Measurements from ENCODE around the gene IPO4. TPM values are rescaled to one million over a fixed set of nuclear protein-coding genes. Genes with fewer than 3 reads are reported as not detected.
"Not testable (repeated sequence)": the region's sequence is repeated elsewhere in the genome, so short reads cannot be mapped to it uniquely, and the experiment has no call there.

Gene IPO4, protein sequence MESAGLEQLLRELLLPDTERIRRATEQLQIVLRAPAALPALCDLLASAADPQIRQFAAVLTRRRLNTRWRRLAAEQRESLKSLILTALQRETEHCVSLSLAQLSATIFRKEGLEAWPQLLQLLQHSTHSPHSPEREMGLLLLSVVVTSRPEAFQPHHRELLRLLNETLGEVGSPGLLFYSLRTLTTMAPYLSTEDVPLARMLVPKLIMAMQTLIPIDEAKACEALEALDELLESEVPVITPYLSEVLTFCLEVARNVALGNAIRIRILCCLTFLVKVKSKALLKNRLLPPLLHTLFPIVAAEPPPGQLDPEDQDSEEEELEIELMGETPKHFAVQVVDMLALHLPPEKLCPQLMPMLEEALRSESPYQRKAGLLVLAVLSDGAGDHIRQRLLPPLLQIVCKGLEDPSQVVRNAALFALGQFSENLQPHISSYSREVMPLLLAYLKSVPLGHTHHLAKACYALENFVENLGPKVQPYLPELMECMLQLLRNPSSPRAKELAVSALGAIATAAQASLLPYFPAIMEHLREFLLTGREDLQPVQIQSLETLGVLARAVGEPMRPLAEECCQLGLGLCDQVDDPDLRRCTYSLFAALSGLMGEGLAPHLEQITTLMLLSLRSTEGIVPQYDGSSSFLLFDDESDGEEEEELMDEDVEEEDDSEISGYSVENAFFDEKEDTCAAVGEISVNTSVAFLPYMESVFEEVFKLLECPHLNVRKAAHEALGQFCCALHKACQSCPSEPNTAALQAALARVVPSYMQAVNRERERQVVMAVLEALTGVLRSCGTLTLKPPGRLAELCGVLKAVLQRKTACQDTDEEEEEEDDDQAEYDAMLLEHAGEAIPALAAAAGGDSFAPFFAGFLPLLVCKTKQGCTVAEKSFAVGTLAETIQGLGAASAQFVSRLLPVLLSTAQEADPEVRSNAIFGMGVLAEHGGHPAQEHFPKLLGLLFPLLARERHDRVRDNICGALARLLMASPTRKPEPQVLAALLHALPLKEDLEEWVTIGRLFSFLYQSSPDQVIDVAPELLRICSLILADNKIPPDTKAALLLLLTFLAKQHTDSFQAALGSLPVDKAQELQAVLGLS
- 22.9 and 30.9 TPM in 2 replicates for total RNA-seq (2014; rRNA removed; shearing (Covaris generic))

- DNase-seq (ENCODE audit: low read depth) = peak; percentile 96
These were observed at the start of gene IPO4 for GRCh38 chr14:24188251-24189058. IPO4 (minus strand) TSS chr14:24188816; CDS start chr14:24188787, 29 bp downstream.

- no peak for DNase-seq (ENCODE audit: low read depth)
These were observed 49.5 kb upstream of the IPO4 start for GRCh38 chr14:24238123-24238522.

DNA sequence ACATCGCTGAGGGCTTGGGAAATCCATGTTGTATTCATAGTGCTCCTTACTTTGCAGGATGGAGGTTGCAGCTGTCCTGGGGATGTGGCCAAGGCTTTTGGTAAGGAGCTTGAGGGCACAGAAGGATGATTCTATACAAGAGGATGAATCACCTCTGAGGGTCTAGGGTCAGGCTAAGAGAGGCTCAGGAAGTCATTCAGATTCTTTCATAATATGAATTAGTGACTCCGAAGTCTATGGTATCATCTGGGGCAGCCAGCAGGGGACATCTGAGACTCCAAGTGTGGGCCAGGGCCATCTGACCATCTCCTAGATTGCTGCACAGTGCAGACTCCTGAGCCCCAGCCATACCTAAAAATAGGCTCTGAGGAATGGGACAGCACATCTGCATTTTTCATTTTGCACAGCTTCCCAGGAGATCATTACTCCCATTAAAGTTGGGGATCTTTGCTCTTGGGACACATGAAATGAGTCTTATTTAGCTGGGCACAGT is 48.9 kb upstream of the IPO4 start:
- DNase-seq (ENCODE audit: low read depth) = peak; percentile 25

GRCh38 chr14:24236689-24237462 is 48.3 kb upstream of the IPO4 start:
- DNase-seq (ENCODE audit: low read depth) = no peak

DNA sequence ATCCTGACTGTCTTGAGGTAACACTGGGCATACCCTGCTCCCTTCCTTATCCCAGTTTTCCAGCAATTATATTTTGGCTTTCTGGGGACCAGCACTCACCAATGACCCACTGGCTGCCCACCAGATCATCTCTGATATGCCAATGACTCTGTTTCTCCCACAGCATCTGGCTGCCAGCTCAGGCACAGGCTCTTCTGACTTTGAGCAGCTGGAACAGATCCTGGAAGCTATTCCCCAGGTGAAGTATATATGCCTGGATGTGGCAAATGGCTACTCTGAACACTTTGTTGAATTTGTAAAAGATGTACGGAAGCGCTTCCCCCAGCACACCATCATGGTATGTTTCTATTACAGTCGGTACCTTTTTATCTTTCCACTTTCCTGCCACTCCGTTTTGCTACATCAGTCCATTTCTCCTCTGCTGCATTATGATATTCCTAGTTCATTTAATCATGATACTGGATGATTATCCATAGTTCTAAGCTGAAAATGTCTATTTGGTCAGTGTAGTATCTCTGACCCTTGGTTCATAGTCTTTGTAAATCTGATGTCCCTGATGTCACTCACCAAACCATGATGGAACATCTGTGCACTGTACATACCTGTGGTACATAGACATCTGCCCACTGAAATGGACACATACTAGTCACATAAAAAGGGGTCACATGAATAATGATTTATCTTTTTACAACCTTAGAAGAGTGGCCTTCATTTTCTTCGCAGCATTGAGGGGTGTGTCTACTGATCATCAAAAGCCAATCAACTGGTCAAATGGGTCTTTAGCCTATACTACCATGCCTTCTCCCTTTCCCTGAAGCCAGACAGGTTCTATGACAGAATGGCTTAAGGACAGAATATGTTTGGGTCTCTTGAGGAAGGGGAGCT is 47.4 kb upstream of the IPO4 start:
- no peak for DNase-seq (ENCODE audit: low read depth)

DNA sequence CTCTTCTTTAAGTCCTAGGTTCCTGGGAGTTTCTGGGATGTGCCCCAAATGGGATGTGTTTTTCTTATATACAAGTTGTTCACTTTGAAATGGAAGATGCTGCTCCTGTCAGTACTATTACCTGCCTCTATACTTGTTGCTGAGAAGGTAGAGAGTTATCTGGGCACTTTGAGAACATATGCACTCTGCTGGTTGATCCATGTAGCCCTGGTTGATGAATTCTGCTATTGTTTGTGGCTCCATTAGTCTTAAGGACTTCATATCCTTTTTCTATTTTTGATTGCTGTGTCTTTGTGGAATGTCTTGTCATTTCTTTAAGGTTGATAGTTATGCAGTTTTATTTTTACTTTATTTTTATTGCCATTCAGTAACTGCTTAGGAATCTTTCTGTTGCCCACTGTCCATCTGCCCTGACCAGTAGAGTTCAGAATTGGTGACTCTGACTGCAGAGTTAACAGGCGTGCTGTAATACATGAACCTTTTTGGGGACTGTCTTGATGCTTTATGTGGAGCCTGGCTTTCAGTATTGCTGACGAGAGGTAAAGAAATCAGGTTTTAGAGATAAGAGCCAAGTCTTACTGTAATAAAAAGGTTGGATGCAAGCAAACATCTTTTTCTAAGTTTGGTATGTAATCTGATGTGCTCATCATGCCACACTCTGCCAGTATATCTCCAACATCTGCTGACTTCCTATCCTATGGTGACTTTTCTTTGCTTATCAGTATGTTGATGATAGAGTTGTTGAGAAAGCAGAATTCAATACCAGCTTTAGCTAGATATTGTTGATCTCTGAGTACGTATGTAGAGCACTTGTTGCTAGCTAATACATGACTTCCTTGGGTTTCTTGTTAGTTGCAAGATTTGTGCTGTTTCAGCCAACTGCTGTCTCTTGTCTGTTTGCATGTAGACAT is 45.7 kb upstream of the IPO4 start:
- DNase-seq (ENCODE audit: low read depth) = no peak

GRCh38 chr14:24233538-24233866 is 44.9 kb upstream of the IPO4 start:
- DNase-seq (ENCODE audit: low read depth) = no peak

- DNase-seq (ENCODE audit: low read depth) = no peak
These were observed 44.3 kb upstream of the IPO4 start, which contains the start of gene GMPR2 for GRCh38 chr14:24232645-24233537. GMPR2 (plus strand) TSS chr14:24232929; CDS start chr14:24233254, 325 bp downstream.

DNA sequence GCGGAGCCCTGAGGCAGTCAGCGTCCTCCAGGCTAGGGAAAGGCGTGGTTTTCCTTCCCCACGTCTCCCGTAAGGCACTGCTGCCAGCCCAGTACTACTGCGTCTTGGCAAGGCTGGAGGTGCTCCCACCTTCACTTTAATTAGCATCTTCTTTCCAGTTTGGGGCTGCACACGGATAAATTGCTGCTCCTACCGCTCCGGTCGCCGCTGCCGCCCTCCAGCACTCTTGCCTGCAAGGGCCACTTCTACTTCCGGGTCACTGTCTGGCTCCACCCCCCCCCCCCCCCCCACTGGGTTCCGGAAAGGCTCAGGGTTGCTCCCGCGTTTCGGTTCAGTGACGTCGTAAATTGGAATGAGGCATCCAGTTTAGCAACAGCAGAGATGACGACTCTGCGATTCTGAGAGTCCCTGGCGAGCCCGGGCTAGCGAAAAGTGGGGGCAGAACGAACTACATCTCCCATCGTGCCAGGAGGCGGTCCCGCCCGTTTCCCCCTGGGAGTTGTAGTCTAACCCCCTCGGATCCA is 43.6 kb upstream of the IPO4 start, which contains the start of gene NEDD8:
Gene NEDD8, minus strand, starts transcription at position 247 of the 524 bp plus-strand sequence. Its CDS starts 100 bp downstream, at position 147.
- peak; percentile 91 for DNase-seq (ENCODE audit: low read depth)

DNA sequence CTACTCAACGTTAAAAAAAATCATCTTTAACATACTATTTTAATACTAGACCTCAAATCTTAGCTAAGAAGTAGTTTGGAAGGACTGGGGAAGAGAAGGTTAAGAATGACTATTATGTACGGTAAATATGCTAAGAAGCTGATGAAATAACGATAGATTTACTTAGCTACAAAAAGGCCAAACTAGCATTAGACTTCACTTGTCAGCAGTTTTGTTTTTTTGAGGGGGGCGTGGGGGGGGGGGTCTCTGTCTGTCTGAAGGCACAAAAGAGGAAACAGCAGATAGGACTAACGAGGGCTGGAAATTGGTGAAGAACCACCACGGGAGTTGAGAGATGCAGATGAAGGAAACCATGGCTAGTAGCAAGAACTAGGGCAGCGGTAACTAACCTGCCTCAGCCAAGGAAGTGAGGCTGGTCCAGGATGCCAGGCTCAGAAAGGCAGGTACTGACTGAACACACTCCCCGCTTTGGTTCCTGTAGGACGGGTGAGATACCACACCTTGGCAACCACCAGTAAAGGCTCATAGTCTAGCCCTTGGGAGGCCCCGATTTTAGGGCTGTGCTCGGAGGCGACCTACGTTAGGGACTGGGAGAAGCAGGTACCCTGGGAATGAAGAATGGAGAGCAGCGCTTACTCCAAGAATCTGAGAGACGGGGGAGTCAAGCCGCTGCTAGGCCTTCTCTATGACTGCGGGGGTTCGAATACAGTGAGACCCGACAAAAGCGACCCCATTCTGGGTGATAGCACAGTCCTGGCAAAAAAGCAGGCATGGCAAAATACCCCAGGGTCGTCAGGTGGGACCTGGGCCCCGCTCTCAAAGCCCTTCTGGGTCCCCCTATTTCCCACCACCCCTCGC is 42.9 kb upstream of the IPO4 start:
- no peak for DNase-seq (ENCODE audit: low read depth)

DNA sequence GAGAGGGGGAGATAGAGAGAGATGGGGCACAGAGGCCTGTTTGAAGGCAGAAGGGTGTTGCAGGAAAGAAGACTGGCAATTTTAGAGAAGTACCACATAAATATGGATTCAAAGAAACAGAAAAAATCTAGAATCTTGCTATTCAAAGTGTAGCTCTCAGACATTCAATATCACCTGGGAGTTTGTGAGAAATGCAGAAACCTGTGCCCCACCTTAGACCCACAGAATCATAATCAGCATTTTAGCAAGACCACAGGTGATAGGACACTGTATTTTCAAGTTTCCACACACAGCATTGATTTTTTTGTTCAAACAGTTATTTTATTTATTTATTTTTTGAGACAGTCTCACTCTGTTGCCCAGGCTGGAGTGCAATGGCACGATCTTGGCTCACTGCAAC is 40.3 kb upstream of the IPO4 start:
- DNase-seq (ENCODE audit: low read depth) = no peak

DNA sequence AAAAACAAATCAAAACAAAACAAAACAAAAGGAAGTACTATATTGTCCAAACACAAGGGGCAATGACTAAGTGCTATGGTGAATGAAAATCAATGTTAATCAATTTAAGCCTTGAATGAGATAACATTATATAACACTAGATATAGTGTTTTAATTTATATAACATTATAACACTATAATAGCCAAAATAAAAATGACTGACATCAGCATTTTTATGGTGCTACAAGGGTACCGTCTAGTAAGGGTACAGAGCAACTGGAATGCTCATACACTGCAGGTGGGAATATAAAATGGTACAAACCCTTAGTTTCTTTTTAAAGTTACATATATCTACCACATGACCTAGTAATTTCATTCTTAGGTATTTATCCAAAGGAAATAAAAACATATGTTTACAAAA is 37.9 kb upstream of the IPO4 start:
- DNase-seq (ENCODE audit: low read depth) = no peak

DNA sequence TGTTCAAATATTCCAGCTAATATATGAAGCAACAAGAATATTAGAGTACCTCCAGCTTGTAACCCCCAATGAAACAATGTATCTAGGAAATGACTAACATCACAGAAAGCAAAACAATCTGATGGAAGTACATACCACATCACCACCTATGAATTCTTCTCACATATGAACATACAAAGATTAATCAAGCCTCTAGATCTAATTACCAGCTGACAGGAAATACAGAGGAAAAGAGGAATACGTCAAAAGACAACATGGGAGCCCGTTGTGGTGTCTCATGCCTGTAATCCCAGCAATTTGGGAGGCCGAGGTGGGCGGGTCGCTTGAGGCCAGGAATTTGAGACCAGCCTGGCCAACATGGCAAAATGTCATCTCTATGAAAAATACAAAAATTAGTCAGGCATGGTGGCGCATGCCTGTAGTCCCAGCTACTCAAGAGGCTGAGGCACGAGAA is 36.0 kb upstream of the IPO4 start:
- no peak for DNase-seq (ENCODE audit: low read depth)

DNA sequence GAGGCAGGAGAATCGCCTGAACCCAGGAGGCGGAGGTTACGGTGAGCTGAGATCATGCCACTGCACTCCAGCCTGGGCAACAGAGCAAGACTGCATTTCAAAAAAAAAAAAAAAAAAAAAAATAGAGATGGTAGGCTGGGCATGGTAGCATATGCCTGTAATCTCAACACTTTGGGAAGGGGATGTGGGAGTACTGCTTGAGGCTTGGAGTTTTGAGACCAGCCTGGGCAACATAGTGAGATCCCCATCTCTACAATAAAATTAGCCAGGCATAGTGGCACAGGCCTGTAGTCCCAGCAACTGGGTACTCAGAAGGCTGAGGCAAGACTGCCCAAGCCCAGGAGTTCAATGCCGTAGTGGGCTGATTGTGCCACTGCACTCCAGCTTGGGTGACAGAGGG is 34.4 kb upstream of the IPO4 start:
- not testable (repeated sequence) for DNase-seq (ENCODE audit: low read depth)

DNA sequence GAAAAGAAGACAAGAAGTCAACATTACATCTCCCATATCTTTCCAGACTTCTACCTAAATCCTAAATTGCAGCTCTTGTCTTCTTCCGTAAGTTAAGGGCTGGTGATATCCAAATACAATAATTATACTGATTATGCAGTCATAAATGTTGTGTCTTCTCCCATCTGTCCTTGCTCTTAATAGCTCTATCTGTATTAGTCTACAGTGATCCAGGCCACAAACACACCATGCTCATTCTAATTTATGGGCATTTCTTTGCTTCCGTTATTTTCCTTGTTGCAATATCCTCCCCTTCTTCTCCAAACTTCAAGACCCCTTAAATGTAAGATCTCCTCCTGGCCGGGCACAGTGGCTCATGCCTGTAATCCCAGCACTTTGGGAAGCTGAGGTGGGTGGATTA is 30.9 kb upstream of the IPO4 start:
- DNase-seq (ENCODE audit: low read depth) = no peak

- DNase-seq (ENCODE audit: low read depth) = no peak
These were observed 30.5 kb upstream of the IPO4 start for GRCh38 chr14:24219080-24219479.
